Upper lobe of left lung (tissue), 6 donors: Measurements from ENCODE around the gene CEACAM8. TPM values are rescaled to one million over a fixed set of nuclear protein-coding genes. Genes with fewer than 3 reads are reported as not detected.
"Not testable (repeated sequence)": the region's sequence is repeated elsewhere in the genome, so short reads cannot be mapped to it uniquely, and the experiment has no call there.

Experiments used
- ATAC-seq, 2 donors: fragments of 200-7000 bp; cut with Tn5 transposase; one replicate each; pipeline ENCODE4 v1.9.1; 2022; ENCODE audit warnings: mild to moderate bottlenecking in 2 of 2, moderate library complexity in 2 of 2; ENCODE audit not compliant: low FRiP score in 2 of 2
- DNase-seq, 2 donors: peaks; one replicate each; pipeline ENCODE4 v3.0.0-alpha.2; 2019 to 2020
- H3K27ac ChIP-seq, 4 donors: fragments of 200-600 bp; sonication (generic); one replicate each; pipeline ENCODE4 v1.5.1; 2016 to 2019
- H3K27me3 ChIP-seq, 4 donors: fragments of 200-600 bp; sonication (generic); one replicate each; pipeline ENCODE4 v1.5.1; 2017 to 2019
- H3K36me3 ChIP-seq, 4 donors: fragments of 200-600 bp; sonication (generic); one replicate each; pipeline ENCODE4 v1.5.1; 2016 to 2019
- H3K4me1 ChIP-seq, 4 donors: fragments of 200-600 bp; sonication (generic); one replicate each; pipeline ENCODE4 v1.5.1; 2018 to 2019
- H3K4me3 ChIP-seq, 4 donors: fragments of 200-600 bp; sonication (generic); one replicate each; pipeline ENCODE4 v1.5.1; 2017 to 2019; ENCODE audit warnings: mild to moderate bottlenecking in 2 of 4, moderate library complexity in 1 of 4
- H3K9me3 ChIP-seq, 4 donors: fragments of 200-600 bp; sonication (generic); one replicate each; pipeline ENCODE4 v1.5.1; 2018 to 2019
- CTCF ChIP-seq, 6 experiments: fragments of 450-650 bp in 4 of 6; fragments of 200-600 bp in 2 of 6; sonication (generic) in 2 of 6; IDR thresholded peaks; one replicate each; pipeline ENCODE4 v1.5.1; 2016 to 2019; ENCODE audit warnings: antibody characterized with exemption in 6 of 6
- EP300 ChIP-seq, 4 donors: sonication (generic); formaldehyde crosslinking; IDR thresholded peaks; one replicate each; pipeline ENCODE4 v1.5.1; 2017; ENCODE audit warnings: antibody characterized with exemption in 4 of 4, control low read depth in 2 of 4
- POLR2A ChIP-seq, 4 donors: fragments of 450-650 bp; IDR thresholded peaks; one replicate each; pipeline ENCODE4 v1.5.1; 2016 to 2017; ENCODE audit warnings: antibody characterized with exemption in 4 of 4, mild to moderate bottlenecking in 2 of 4
- POLR2AphosphoS5 ChIP-seq, 2 donors: sonication (generic); formaldehyde crosslinking; IDR thresholded peaks; one replicate each; pipeline ENCODE4 v1.5.1; 2017; ENCODE audit warnings: antibody characterized with exemption in 2 of 2
- WGBS, 2 donors: methylation state at CpG; one replicate each; pipeline ENCODE4 v1.1.5; 2017 to 2018; 5-methylcytosine and 5-hydroxymethylcytosine counted together
- total RNA-seq, 6 donors: library from RNA; depleted of rRNA in 4 of 6; stranded (reverse); fragments of >200 nt in 4 of 6; gene quantifications; one replicate each; pipeline versions ENCODE4 v1.1.0 to v1.2.1, GENCODE V29; 2016 to 2021
- donor health status: DM: no; HTN: no; CAD: no; lungs with moderate emphysema.
- donor health status: DM: no; HTN: yes; CAD: no; lungs with severe emphysema.

Gene CEACAM8
- total RNA-seq, 6 donors from 2014 or later, result 0.67 to 1.1 (median 0.75) TPM; not detected in 2

- no peaks in the 10 kb centered on the region for H3K9me3 ChIP-seq
- no peaks in the 10 kb centered on the region for H3K36me3 ChIP-seq
- no peak overlapping the region for H3K4me3 ChIP-seq
- H3K4me1 ChIP-seq, result peaks cover 0 to 6% (median 4%) of the 10 kb centered on the region in 4 donors
- H3K27ac ChIP-seq, result no peak overlapping the region
- TF ChIP-seq POLR2A (IDR thresholded peaks at IDR 0.05), result no peak
- no peak for TF ChIP-seq POLR2AphosphoS5 (IDR thresholded peaks at IDR 0.05)
- TF ChIP-seq EP300 (IDR thresholded peaks at IDR 0.05), result no peak
- TF ChIP-seq CTCF (IDR thresholded peaks at IDR 0.05), result no peak
- DNase-seq (no peak), ATAC-seq (no peak)
- WGBS, 2 donors, result 60 to 66% methylated on average over 5 to 7 of the region's 7 CpGs
- H3K27me3 ChIP-seq, result no peaks in the 10 kb centered on the region
Observed at GRCh38 chr19:42558450-42559150, 36.1 kb downstream of the CEACAM8 start.

GRCh38 chr19:42557386-42557871 is 37.3 kb downstream of the CEACAM8 start:
- not testable (repeated sequence) for H3K27me3 ChIP-seq, ATAC-seq, H3K4me3 ChIP-seq, H3K27ac ChIP-seq, H3K9me3 ChIP-seq, H3K36me3 ChIP-seq, DNase-seq
- WGBS, 2 donors, result 78% methylated on average over 10 of the region's 10 CpGs
- H3K4me1 ChIP-seq, result peaks cover 0 to 11% (median 4%) of the 10 kb centered on the region in 4 donors

- H3K36me3 ChIP-seq, result no peaks in the 10 kb centered on the region
Observed at GRCh38 chr19:42555801-42556200, 38.9 kb downstream of the CEACAM8 start.

GRCh38 chr19:42555317-42555716 is 39.4 kb downstream of the CEACAM8 start:
- no peak overlapping the region for H3K27ac ChIP-seq
- no peak for TF ChIP-seq EP300 (IDR thresholded peaks at IDR 0.05)
- TF ChIP-seq POLR2A (IDR thresholded peaks at IDR 0.05), result no peak
- no peak for TF ChIP-seq CTCF (IDR thresholded peaks at IDR 0.05)
- no peak for TF ChIP-seq POLR2AphosphoS5 (IDR thresholded peaks at IDR 0.05)
- 23 to 41% methylated on average over 4 to 5 of the region's 5 CpGs for WGBS, 2 donors
- peaks cover 0 to 11% (median 4%) of the 10 kb centered on the region in 4 donors for H3K4me1 ChIP-seq
- DNase-seq, result peak in 1 of 2 donors; percentile 33
- ATAC-seq, result peak in 1 of 2 donors; percentile 47
- H3K4me3 ChIP-seq, result no peak overlapping the region
- no peaks in the 10 kb centered on the region for H3K9me3 ChIP-seq
- no peaks in the 10 kb centered on the region for H3K27me3 ChIP-seq
- H3K36me3 ChIP-seq, result no peaks in the 10 kb centered on the region

More at GRCh38 chr19:42555801-42556200, 38.9 kb downstream of the CEACAM8 start:
- 51 to 55% methylated on average over 10 of the region's 10 CpGs for WGBS, 2 donors
- ATAC-seq (no peak), DNase-seq (no peak)
- H3K4me1 ChIP-seq, result peaks cover 0 to 11% (median 4%) of the 10 kb centered on the region in 4 donors
- H3K4me3 ChIP-seq, result no peak overlapping the region
- TF ChIP-seq POLR2A (IDR thresholded peaks at IDR 0.05), result no peak
- TF ChIP-seq POLR2AphosphoS5 (IDR thresholded peaks at IDR 0.05), result no peak
- no peak for TF ChIP-seq CTCF (IDR thresholded peaks at IDR 0.05)
- no peak for TF ChIP-seq EP300 (IDR thresholded peaks at IDR 0.05)
- no peak overlapping the region for H3K27ac ChIP-seq
- H3K27me3 ChIP-seq, result no peaks in the 10 kb centered on the region
- no peaks in the 10 kb centered on the region for H3K9me3 ChIP-seq

- WGBS, 2 donors, result 85% methylated on average over 3 of the region's 3 CpGs; no CpG with 5 or more reads in 1 of the 2 donors
- H3K27ac ChIP-seq, result peak overlapping the region in 1 of 4 donors; percentile 49
- H3K9me3 ChIP-seq, result no peaks in the 10 kb centered on the region
- TF ChIP-seq EP300 (IDR thresholded peaks at IDR 0.05) (no peak), CTCF (IDR thresholded peaks at IDR 0.05) (no peak), POLR2AphosphoS5 (IDR thresholded peaks at IDR 0.05) (no peak), POLR2A (IDR thresholded peaks at IDR 0.05) (no peak)
- no peak overlapping the region for H3K4me3 ChIP-seq
- peaks cover 0 to 11% (median 4%) of the 10 kb centered on the region in 4 donors for H3K4me1 ChIP-seq
- H3K36me3 ChIP-seq, result no peaks in the 10 kb centered on the region
- no peaks in the 10 kb centered on the region for H3K27me3 ChIP-seq
- DNase-seq (peak in 1 of 2 donors; percentile 54), ATAC-seq (no peak)
Observed at GRCh38 chr19:42554046-42554575, 40.6 kb downstream of the CEACAM8 start.
